Stimulated activated effector memory CD8-positive, alpha-beta T cell treated with anti-CD3 and anti-CD28 coated beads, Interleukin-12 subunit alpha, Interleukin-12 subunit beta, amount 100 ng/mL, for 72 hours (primary cell): Measurements from ENCODE around the gene ELMO1.
A peak's percentile ranks its signal among the peaks of the same experiment; 100 is the strongest.

Source experiments
- ATAC-seq: fragments of 150-1000 bp; cut with Tn5 transposase; 2 replicates; pipeline ENCODE4 v1.10.0; 2021
- DNase-seq, 2 donors: peaks; one replicate each; pipeline ENCODE4 v3.0.0; 2021 to 2022; ENCODE audit warnings: low spot score in 2 of 2
- H3K27ac Mint-ChIP-seq: one replicate; pipeline ENCODE4 v1.8.0; 2022; ENCODE audit warnings: mild to moderate bottlenecking, mixed read lengths
- H3K36me3 Mint-ChIP-seq: one replicate; pipeline ENCODE4 v1.8.0; 2022; ENCODE audit warnings: mild to moderate bottlenecking, mixed read lengths
- H3K4me1 Mint-ChIP-seq: one replicate; pipeline ENCODE4 v1.8.0; 2022; ENCODE audit warnings: mixed read lengths
- H3K4me3 Mint-ChIP-seq: one replicate; pipeline ENCODE4 v1.8.0; 2022; ENCODE audit warnings: mild to moderate bottlenecking, mixed read lengths
- H3K9me3 Mint-ChIP-seq: one replicate; pipeline ENCODE4 v1.8.0; 2022; ENCODE audit warnings: mixed read lengths

ELMO1 gene

DNA sequence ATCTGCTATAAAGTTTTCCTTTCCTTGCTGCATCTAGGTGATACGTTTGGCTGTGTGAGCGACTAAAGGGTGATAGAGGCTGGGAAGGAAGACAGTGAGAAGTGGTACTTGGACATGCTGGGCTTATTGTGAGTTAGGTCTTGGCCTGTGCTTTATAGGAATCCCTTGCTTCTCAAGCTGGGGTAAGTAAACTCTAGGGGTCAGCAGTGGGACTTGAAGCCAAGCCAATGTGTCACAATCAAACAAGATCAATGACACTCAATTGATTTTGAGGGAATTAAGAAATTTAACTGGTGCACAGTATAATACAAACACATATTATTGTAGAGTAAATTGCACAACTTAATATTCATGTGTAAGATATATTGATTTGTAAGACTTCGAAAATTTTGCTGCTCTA is 568.6 kb downstream of the ELMO1 start:
- Mint-ChIP-seq H3K4me1 (peaks cover 28% of the 10 kb centered on the region), H3K36me3 (peaks cover 34% of the 10 kb centered on the region), H3K9me3 (no peaks in the 10 kb centered on the region), H3K4me3 (no peak overlapping the region), H3K27ac (no peak overlapping the region)
- DNase-seq (no peak), ATAC-seq (no peak)

DNA sequence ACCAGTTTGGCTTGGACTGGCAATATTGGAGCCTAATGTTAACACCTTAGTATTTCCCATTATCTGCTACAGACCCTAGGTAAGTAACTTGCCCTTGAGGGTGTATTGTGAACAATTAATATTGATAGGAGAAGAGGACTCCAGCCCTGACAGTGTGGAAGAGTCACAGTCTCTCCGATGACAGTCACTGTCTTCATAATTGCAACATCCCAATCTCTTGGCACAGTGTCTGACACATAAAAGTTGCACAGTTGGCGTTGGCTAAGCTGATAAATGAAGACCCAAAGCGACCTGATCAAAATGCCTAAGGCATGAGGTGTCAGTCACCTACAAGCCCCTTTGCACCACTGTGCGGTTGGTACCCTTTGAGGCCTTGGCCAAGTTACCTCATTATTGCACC is 569.6 kb downstream of the ELMO1 start:
- ATAC-seq (no peak), DNase-seq (no peak)
- Mint-ChIP-seq H3K4me1 (peaks cover 35% of the 10 kb centered on the region), H3K9me3 (no peaks in the 10 kb centered on the region), H3K36me3 (peaks cover 27% of the 10 kb centered on the region), H3K4me3 (no peak overlapping the region), H3K27ac (no peak overlapping the region)

- H3K4me3 Mint-ChIP-seq, result no peak overlapping the region
- no peaks in the 10 kb centered on the region for H3K9me3 Mint-ChIP-seq
- H3K4me1 Mint-ChIP-seq, result peaks cover 36% of the 10 kb centered on the region
- peaks cover 29% of the 10 kb centered on the region for H3K36me3 Mint-ChIP-seq
- DNase-seq (no peak), ATAC-seq (peak; percentile 81)
- H3K27ac Mint-ChIP-seq, result peak overlapping the region; percentile 48
Measured at GRCh38 chr7:36878288-36878687, 570.4 kb downstream of the ELMO1 start.

DNA sequence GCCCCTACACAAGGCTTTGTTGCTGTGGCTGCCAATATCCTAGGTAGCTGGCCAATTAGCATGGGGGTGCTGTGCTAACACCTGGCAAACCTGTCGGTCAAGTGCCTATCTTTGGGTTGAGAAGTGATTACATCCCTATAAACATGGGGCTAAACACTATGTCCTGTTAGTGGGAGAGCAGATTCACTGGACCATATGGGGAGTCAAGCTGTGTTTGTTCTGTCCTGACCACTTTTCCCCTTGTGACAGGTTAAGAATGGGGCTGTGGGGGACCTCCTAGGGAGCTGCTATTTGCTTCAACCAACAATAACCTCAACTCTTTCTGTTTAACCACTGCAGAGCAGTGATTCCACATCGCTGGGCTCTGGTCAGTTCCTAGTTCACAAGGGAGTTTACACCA is 572.9 kb downstream of the ELMO1 start:
- H3K4me1 Mint-ChIP-seq, result peaks cover 54% of the 10 kb centered on the region
- no peak for ATAC-seq
- DNase-seq, result no peak
- H3K27ac Mint-ChIP-seq, result peak overlapping the region; percentile 9
- peaks cover 3% of the 10 kb centered on the region for H3K9me3 Mint-ChIP-seq
- H3K36me3 Mint-ChIP-seq, result peaks cover 46% of the 10 kb centered on the region
- H3K4me3 Mint-ChIP-seq, result no peak overlapping the region

GRCh38 chr7:36874041-36874440 is 574.6 kb downstream of the ELMO1 start:
- ATAC-seq (no peak), DNase-seq (no peak)
- H3K4me1 Mint-ChIP-seq, result peaks cover 70% of the 10 kb centered on the region
- H3K4me3 Mint-ChIP-seq, result no peak overlapping the region
- no peak overlapping the region for H3K27ac Mint-ChIP-seq
- H3K36me3 Mint-ChIP-seq, result peaks cover 61% of the 10 kb centered on the region
- H3K9me3 Mint-ChIP-seq, result peaks cover 3% of the 10 kb centered on the region

- Mint-ChIP-seq H3K27ac (peak overlapping the region; percentile 86), H3K4me1 (peaks cover 73% of the 10 kb centered on the region), H3K4me3 (peak overlapping the region; percentile 40), H3K36me3 (peaks cover 59% of the 10 kb centered on the region), H3K9me3 (peaks cover 3% of the 10 kb centered on the region)
- peak; percentile 91 for ATAC-seq
- DNase-seq, result no peak
Measured at GRCh38 chr7:36871863-36872262, 576.8 kb downstream of the ELMO1 start.

- Mint-ChIP-seq H3K27ac (peak overlapping the region; percentile 86), H3K4me3 (no peak overlapping the region), H3K4me1 (peaks cover 73% of the 10 kb centered on the region), H3K36me3 (peaks cover 54% of the 10 kb centered on the region), H3K9me3 (peaks cover 3% of the 10 kb centered on the region)
- ATAC-seq (peak; percentile 55), DNase-seq (no peak)
Measured at GRCh38 chr7:36871355-36871738, 577.3 kb downstream of the ELMO1 start.

- H3K36me3 Mint-ChIP-seq, result peaks cover 49% of the 10 kb centered on the region
- no peak overlapping the region for H3K4me3 Mint-ChIP-seq
- peaks cover 79% of the 10 kb centered on the region for H3K4me1 Mint-ChIP-seq
- H3K9me3 Mint-ChIP-seq, result peaks cover 3% of the 10 kb centered on the region
- DNase-seq (no peak), ATAC-seq (peak; percentile 77)
- H3K27ac Mint-ChIP-seq, result peak overlapping the region; percentile 86
Measured at GRCh38 chr7:36870625-36871354, 577.9 kb downstream of the ELMO1 start.

GRCh38 chr7:36868727-36869411 is 579.8 kb downstream of the ELMO1 start:
- Mint-ChIP-seq H3K4me1 (peaks cover 89% of the 10 kb centered on the region), H3K4me3 (no peak overlapping the region), H3K9me3 (peaks cover 3% of the 10 kb centered on the region), H3K27ac (no peak overlapping the region), H3K36me3 (peaks cover 47% of the 10 kb centered on the region)
- DNase-seq (no peak), ATAC-seq (no peak)

DNA sequence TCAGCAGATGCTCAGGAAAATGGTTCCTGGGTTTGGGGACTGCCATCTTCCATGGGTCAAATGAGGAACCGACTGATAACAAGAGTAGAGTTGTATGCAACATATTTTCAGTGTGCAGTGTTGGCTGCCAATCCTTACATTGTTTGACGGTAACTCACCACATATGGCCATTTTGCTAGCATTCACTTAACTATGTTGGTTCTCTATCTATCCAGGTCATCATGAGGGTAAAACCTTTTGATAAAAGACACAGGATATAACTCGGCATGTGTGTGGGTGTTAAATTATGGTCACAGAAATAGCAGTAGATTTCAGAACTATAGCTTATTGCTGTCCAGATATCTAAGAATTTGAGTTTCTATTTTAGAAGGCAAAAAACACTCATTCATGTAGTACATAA is 583.6 kb downstream of the ELMO1 start:
- Mint-ChIP-seq H3K36me3 (peaks cover 32% of the 10 kb centered on the region), H3K4me1 (peaks cover 76% of the 10 kb centered on the region), H3K27ac (peak overlapping the region; percentile 80), H3K9me3 (no peaks in the 10 kb centered on the region), H3K4me3 (peak overlapping the region; percentile 53)
- DNase-seq (no peak), ATAC-seq (peak; percentile 71)

DNA sequence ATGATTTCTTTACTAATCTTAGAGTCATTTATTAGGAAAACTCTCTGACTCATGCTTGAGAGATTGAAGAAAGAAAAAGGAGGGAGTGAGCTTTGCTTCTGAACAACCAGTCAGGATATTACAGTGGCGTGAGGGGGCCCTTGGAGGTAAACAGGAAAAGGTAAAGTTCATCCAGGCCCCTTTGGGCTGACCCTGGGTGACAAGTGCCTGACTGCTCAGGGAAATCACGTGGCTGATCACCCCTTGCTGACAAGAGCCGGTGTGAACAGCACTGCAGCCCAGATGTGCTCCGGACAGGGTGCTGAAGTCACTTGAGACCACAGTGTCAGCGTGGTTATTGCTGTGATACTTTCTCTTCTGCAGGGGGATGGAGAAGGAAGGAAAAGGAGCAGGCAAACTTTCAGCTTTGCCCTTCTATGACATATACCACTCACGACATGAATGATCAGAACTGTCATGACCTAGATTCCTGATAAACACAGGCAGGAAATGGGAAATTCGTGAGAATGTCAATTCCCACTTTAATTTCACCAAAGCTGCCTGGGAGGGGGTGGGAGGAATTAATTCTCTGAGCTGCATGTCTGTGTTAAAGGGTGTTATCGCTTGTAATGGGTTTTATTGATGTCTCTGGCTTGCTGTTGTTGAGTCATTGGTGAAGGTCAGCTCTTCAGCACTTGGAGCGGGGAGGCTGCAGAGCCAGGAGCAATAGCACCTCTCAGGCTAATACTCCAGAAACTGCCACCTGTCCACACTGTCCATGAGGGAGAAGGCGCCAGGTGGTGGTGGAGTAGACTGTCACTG is 584.6 kb downstream of the ELMO1 start:
- ATAC-seq (peak; percentile 83), DNase-seq (no peak)
- Mint-ChIP-seq H3K4me3 (peak overlapping the region; percentile 53), H3K9me3 (no peaks in the 10 kb centered on the region), H3K4me1 (peaks cover 71% of the 10 kb centered on the region), H3K36me3 (peaks cover 33% of the 10 kb centered on the region), H3K27ac (peak overlapping the region; percentile 80)

DNA sequence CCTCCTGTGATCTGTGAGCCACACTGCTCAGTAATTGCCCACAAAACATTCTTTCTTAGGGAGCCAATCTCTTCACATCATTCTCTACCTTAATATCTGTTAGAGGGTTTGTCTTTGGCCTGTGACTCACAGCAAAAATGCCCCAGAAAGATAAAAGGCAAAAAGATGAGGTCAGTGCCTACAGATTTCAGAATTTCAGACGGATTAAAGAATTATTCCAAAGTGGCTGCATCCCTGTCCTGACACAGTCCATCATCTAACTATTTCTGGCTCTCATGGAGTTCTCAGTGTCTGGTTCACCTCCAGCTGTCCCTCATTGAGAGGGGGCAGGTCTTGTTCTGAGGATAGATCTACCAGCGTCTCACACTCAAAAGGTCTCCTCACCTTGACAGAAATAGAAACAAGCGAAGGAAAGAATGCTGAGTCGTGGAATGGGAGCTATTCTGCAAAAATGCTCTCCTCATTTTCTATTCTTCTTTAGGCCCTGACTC is 585.8 kb downstream of the ELMO1 start:
- peaks cover 60% of the 10 kb centered on the region for H3K4me1 Mint-ChIP-seq
- no peak overlapping the region for H3K4me3 Mint-ChIP-seq
- H3K9me3 Mint-ChIP-seq, result no peaks in the 10 kb centered on the region
- DNase-seq (no peak), ATAC-seq (no peak)
- peaks cover 32% of the 10 kb centered on the region for H3K36me3 Mint-ChIP-seq
- peak overlapping the region; percentile 17 for H3K27ac Mint-ChIP-seq

DNA sequence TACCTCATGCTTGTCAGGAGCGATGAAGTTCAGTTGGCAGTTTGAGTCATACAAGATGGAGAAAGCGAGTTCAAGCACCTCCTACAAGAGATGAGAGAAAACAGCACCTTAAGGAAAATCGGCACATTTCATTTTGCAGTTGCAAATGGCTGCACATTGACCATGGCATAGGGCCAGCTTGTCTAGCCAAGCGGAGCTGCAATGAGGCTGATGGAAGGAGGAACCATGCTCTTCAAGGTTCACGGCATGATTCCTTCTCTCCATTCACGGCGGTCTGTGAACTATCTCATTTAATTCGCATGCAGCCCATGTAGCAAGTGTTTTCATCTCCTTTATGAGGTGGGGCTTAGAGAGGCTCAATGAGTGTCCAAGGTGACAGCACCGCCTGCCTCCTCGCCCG is 587.0 kb downstream of the ELMO1 start:
- ATAC-seq (no peak), DNase-seq (no peak)
- H3K4me3 Mint-ChIP-seq, result no peak overlapping the region
- peaks cover 49% of the 10 kb centered on the region for H3K4me1 Mint-ChIP-seq
- H3K9me3 Mint-ChIP-seq, result no peaks in the 10 kb centered on the region
- peaks cover 25% of the 10 kb centered on the region for H3K36me3 Mint-ChIP-seq
- no peak overlapping the region for H3K27ac Mint-ChIP-seq

GRCh38 chr7:36860681-36861080 is 588.0 kb downstream of the ELMO1 start:
- Mint-ChIP-seq H3K27ac (no peak overlapping the region), H3K4me1 (peaks cover 39% of the 10 kb centered on the region), H3K36me3 (peaks cover 25% of the 10 kb centered on the region), H3K9me3 (no peaks in the 10 kb centered on the region), H3K4me3 (no peak overlapping the region)
- ATAC-seq (no peak), DNase-seq (no peak)

DNA sequence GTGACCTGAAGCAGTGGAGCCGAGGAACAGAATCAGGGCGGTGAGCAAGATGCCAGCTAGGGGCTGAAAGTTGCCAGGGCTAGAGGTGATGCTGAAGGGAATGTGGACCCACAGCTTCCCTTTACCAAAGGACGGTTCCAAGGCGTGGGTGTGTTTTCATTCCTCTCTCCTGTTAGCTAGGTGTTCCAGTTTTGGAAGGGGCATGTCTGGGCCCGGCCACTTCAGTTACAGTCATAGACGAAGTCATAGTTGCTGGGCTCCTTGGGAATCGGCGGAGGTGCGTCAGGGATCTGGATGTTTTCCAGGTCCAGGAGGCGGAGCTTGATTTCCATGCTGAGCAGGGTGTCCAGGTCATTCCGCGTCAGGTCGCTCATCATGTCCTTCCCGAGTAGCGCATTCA is 593.3 kb downstream of the ELMO1 start:
- Mint-ChIP-seq H3K4me1 (peaks cover 34% of the 10 kb centered on the region), H3K4me3 (no peak overlapping the region), H3K27ac (no peak overlapping the region), H3K36me3 (peaks cover 27% of the 10 kb centered on the region), H3K9me3 (peaks cover 6% of the 10 kb centered on the region)
- no peak for DNase-seq
- ATAC-seq, result no peak
